H1 (cell line): ENCODE results near the gene CEP170. TPM values are rescaled to one million over a fixed set of nuclear protein-coding genes. Genes with fewer than 3 reads are reported as not detected.

ENCODE experiments used
- CTCF ChIA-PET: fragments of 300-600 bp; sonication (Branson Sonifier 250); formaldehyde crosslinking; loops from one replicate; lab custom pipeline; 2021; ENCODE audit not compliant: partially characterized antibody; lab: Charles Lee
- POLR2A ChIA-PET: fragments of 300-600 bp; sonication (Branson Sonifier 250); formaldehyde crosslinking; loops from one replicate; lab custom pipeline; 2021; ENCODE audit warnings: inconsistent platforms; ENCODE audit not compliant: partially characterized antibody; lab: Charles Lee
- DNase-seq, 2 experiments: peaks; one replicate each; pipeline versions ENCODE4 v3.0.0 to v3.0.0-alpha.2; 2010 to 2022; ENCODE audit warnings: low spot score in 2 of 2, low read depth in 1 of 2, mixed read lengths in 1 of 2
- FAIRE-seq: peaks from 2 replicates; lab custom pipeline; 2011; peaks lifted over from hg19 to GRCh38; lab: Jason Lieb, UNC
- H2AFZ ChIP-seq: 2 replicates; pipeline ENCODE4 v1.8.1; 2012; ENCODE audit warnings: low read length, inconsistent platforms
- H2AK5ac ChIP-seq: 2 replicates; pipeline ENCODE4 v1.6.1; 2013; ENCODE audit warnings: low read depth, low read length
- H2BK120ac ChIP-seq: replicated peaks from 2 replicates; pipeline ENCODE3; 2013; ENCODE audit warnings: low read depth, low read length, inconsistent platforms
- H2BK12ac ChIP-seq: 2 replicates; pipeline ENCODE4 v1.6.1; 2013; ENCODE audit warnings: low read depth, low read length
- H2BK15ac ChIP-seq: 2 replicates; pipeline ENCODE4 v1.6.1; 2013; ENCODE audit warnings: low read length
- H2BK20ac ChIP-seq: 2 replicates; pipeline ENCODE4 v1.6.1; 2013; ENCODE audit warnings: low read length
- H2BK5ac ChIP-seq: 2 replicates; pipeline ENCODE4 v1.6.1; 2013; ENCODE audit warnings: low read depth, low read length
- H3K14ac ChIP-seq: 2 replicates; pipeline ENCODE4 v1.6.1; 2013; ENCODE audit warnings: inconsistent platforms; ENCODE audit not compliant: insufficient read length
- H3K18ac ChIP-seq: 2 replicates; pipeline ENCODE4 v1.6.1; 2013; ENCODE audit warnings: low read length; ENCODE audit errors: extremely low read depth
- H3K23ac ChIP-seq: 2 replicates; pipeline ENCODE4 v1.6.1; 2013; ENCODE audit warnings: inconsistent platforms; ENCODE audit not compliant: insufficient read length
- H3K23me2 ChIP-seq: 2 replicates; pipeline ENCODE4 v1.6.1; 2013; ENCODE audit warnings: low read depth, low read length
- H3K27ac ChIP-seq: 2 replicates; pipeline ENCODE4 v1.6.1; 2011; ENCODE audit warnings: low read depth, low read length, inconsistent platforms
- H3K27me3 ChIP-seq, 4 experiments: replicated peaks in 1 of 4; 1 replicate in 1 of 4; 2 replicates in 3 of 4; pipeline versions ENCODE4 v1.6.1 to v1.8.1; 2011 to 2013; ENCODE audit warnings: low read length in 3 of 4, mild to moderate bottlenecking in 3 of 4, inconsistent platforms in 2 of 4, mixed read lengths in 2 of 4, moderate library complexity in 1 of 4; ENCODE audit not compliant: control insufficient read depth in 3 of 4, insufficient read depth in 3 of 4; ENCODE audit errors: extremely low read depth in 1 of 4
- H3K36me3 ChIP-seq, 4 experiments: 2 replicates each; pipeline versions ENCODE4 v1.6.1 to v1.8.1; 2011 to 2013; ENCODE audit warnings: mild to moderate bottlenecking in 4 of 4, low read length in 3 of 4, moderate library complexity in 2 of 4, control low read depth in 1 of 4, inconsistent platforms in 1 of 4; ENCODE audit not compliant: insufficient read depth in 4 of 4, control insufficient read depth in 2 of 4
- H3K4ac ChIP-seq: replicated peaks from 2 replicates; pipeline ENCODE3; 2013; ENCODE audit warnings: low read length, low read depth, mixed read lengths, inconsistent platforms; ENCODE audit not compliant: insufficient read length
- H3K4me1 ChIP-seq, 4 experiments: replicated peaks in 1 of 4; 1 replicate in 1 of 4; 2 replicates in 3 of 4; pipeline versions ENCODE4 v1.6.1 to v1.8.1; 2011 to 2013; ENCODE audit warnings: low read length in 3 of 4, inconsistent platforms in 2 of 4, mixed read lengths in 1 of 4; ENCODE audit not compliant: insufficient read depth in 4 of 4, control insufficient read depth in 3 of 4
- H3K4me2 ChIP-seq, 2 experiments: 2 replicates each; pipeline versions ENCODE4 v1.6.1 to v1.8.1; 2011 to 2013; ENCODE audit warnings: low read depth in 2 of 2, low read length in 2 of 2, control low read depth in 1 of 2, inconsistent platforms in 1 of 2, mild to moderate bottlenecking in 1 of 2; ENCODE audit not compliant: insufficient read depth in 1 of 2
- H3K4me3 ChIP-seq, 4 experiments: fragments of 200-600, 300-600 bp in 1 of 4; sonication (generic), shearing (Covaris generic), sonication (Bioruptor Twin) in 1 of 4; 2 replicates each; pipeline versions ENCODE4 v1.5.1 to v1.8.1; 2011 to 2016; ENCODE audit warnings: low read length in 4 of 4, low read depth in 3 of 4, control low read depth in 2 of 4, inconsistent platforms in 2 of 4, mild to moderate bottlenecking in 2 of 4, mixed read lengths in 1 of 4, moderate library complexity in 1 of 4; ENCODE audit not compliant: insufficient read depth in 2 of 4; ENCODE audit errors: extremely low read depth in 1 of 4
- H3K56ac ChIP-seq: replicated peaks from 2 replicates; pipeline ENCODE3; 2013; ENCODE audit warnings: low read depth, mild to moderate bottlenecking, mixed read lengths, low read length, inconsistent platforms; ENCODE audit not compliant: insufficient read length
- H3K79me1 ChIP-seq: 2 replicates; pipeline ENCODE4 v1.6.1; 2013; ENCODE audit warnings: low read depth, low read length, control low read depth
- H3K79me2 ChIP-seq, 2 experiments: 2 replicates each; pipeline versions ENCODE4 v1.6.1 to v1.8.1; 2012 to 2013; ENCODE audit warnings: low read length in 2 of 2, mild to moderate bottlenecking in 2 of 2, inconsistent platforms in 1 of 2; ENCODE audit not compliant: insufficient read depth in 2 of 2, control insufficient read depth in 1 of 2
- H3K9ac ChIP-seq, 4 experiments: replicated peaks in 1 of 4; 1 replicate in 1 of 4; 2 replicates in 3 of 4; pipeline versions ENCODE4 v1.6.1 to v1.8.1; 2011 to 2013; ENCODE audit warnings: low read depth in 3 of 4, low read length in 3 of 4, control low read depth in 2 of 4, mild to moderate bottlenecking in 2 of 4, moderate library complexity in 2 of 4, inconsistent platforms in 1 of 4; ENCODE audit errors: extremely low read depth in 1 of 4
- H3K9me3 ChIP-seq, 2 experiments: 2 replicates each; pipeline versions ENCODE4 v1.6.1 to v1.8.1; 2012 to 2013; ENCODE audit warnings: mild to moderate bottlenecking in 2 of 2, moderate library complexity in 2 of 2, control low read depth in 1 of 2, inconsistent platforms in 1 of 2, low read depth in 1 of 2, low read length in 1 of 2, mixed read lengths in 1 of 2; ENCODE audit not compliant: insufficient read depth in 2 of 2
- H4K20me1 ChIP-seq, 2 experiments: replicated peaks in 1 of 2; 2 replicates each; pipeline versions ENCODE3 to v1.8.1; 2011 to 2013; ENCODE audit warnings: inconsistent platforms in 2 of 2, low read length in 2 of 2, mild to moderate bottlenecking in 1 of 2; ENCODE audit not compliant: insufficient read depth in 2 of 2, control insufficient read depth in 1 of 2
- H4K5ac ChIP-seq: 2 replicates; pipeline ENCODE4 v1.6.1; 2013; ENCODE audit warnings: low read length, low read depth, mixed read lengths, inconsistent platforms; ENCODE audit not compliant: insufficient read length
- H4K8ac ChIP-seq: 2 replicates; pipeline ENCODE4 v1.8.0; 2013; ENCODE audit warnings: mild to moderate bottlenecking, moderate library complexity, low read length, inconsistent platforms; ENCODE audit not compliant: insufficient read depth; ENCODE audit errors: extremely low read depth
- H4K91ac ChIP-seq: replicated peaks from 2 replicates; pipeline ENCODE3; 2013; ENCODE audit warnings: low read length, mixed read lengths, inconsistent platforms; ENCODE audit not compliant: insufficient read length
- CHD2 ChIP-seq: IDR thresholded peaks from 2 replicates; pipeline ENCODE4 v1.6.1; 2012; ENCODE audit warnings: low read length, improper control_type of control experiment
- SP2 ChIP-seq: IDR thresholded peaks from 2 replicates; pipeline ENCODE4 v1.6.1; 2012; ENCODE audit warnings: mild to moderate bottlenecking, low read length, inconsistent platforms
- ZNF274 ChIP-seq: IDR thresholded peaks from 2 replicates; pipeline ENCODE4 v1.7.0; 2012; ENCODE audit warnings: low read length, borderline replicate concordance; ENCODE audit errors: extremely low read depth
- WGBS, 2 experiments: shearing (Covaris generic) in 1 of 2; methylation state at CpG; one replicate each; pipeline versions ENCODE4 v1.1.6 to v1.1.7; 2013 to 2015; ENCODE audit warnings: low lambda C conversion rate in 2 of 2, mixed read lengths in 2 of 2, inconsistent platforms in 1 of 2, low coverage in 1 of 2, missing lambda C conversion rate in 1 of 2; ENCODE audit not compliant: insufficient replicate concordance in 2 of 2, insufficient coverage in 1 of 2, insufficient read length in 1 of 2; ENCODE audit errors: extremely low coverage in 1 of 2, missing lambda C conversion rate in 1 of 2; 5-methylcytosine and 5-hydroxymethylcytosine counted together
- polyA plus RNA-seq, 7 experiments: library from polyadenylated mRNA; depleted of rRNA in 3 of 7; stranded (reverse) in 5 of 7; unstranded in 2 of 7; fragments of >200 nt in 5 of 7; fragments of 200-250 nt in 2 of 7; gene quantifications; 1 replicate in 5 of 7; 2 replicates in 1 of 7; 4 replicates in 1 of 7; pipeline versions ENCODE4 v1.2.1 to v1.2.3, GENCODE V29; 2011 to 2013; ENCODE audit warnings: missing spikeins in 2 of 7, mixed read lengths in 2 of 7
- total RNA-seq: library from RNA; stranded (reverse); fragmentation: NEBNext Ultra II Directional; extraction: Animal tissue kit (Norgen Biotek cat#: 25700); gene quantifications from 2 replicates; pipeline ENCODE4 v1.2.1, GENCODE V29; 2021
- TF ChIP-seq, protein P1 (sequence below): IDR thresholded peaks from 2 replicates; pipeline ENCODE4 v1.6.1; 2012; ENCODE audit warnings: inconsistent platforms
- TF ChIP-seq, protein P2 (sequence below): IDR thresholded peaks from 2 replicates; pipeline ENCODE4 v1.6.1; 2011; ENCODE audit warnings: low read depth, mild to moderate bottlenecking, low read length; ENCODE audit not compliant: insufficient read depth

Gene CEP170
- total and polyA plus RNA-seq, 2 of the 8 experiments (the other 6 are each of a cell fraction or from before 2014, with no cell fraction given): 33.1 to 97.2 TPM

DNA sequence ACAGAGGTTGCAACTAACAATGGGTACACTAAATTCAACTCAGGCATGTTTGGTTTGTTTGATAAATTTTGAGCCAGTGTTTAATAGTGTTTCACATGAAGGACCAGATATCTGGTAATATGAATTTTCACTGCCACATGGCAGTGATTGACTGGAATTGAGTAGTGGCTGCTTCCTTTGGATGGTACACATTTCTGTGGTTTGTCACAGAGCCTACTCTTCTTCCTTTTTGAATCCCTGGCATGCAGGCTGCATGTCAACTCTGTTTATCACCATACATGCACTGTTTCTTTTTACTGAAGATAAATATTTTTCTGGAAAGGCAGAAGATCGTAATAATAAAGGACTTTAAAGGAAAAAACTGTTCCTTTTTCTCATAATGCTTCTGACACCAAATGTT, 36.2 kb upstream of the CEP170 start:
- H3K9me3 ChIP-seq: no peaks in the 10 kb centered on the region
- no peak overlapping the region for H2BK5ac ChIP-seq
- H3K18ac ChIP-seq: no peak overlapping the region
- H3K4me2 ChIP-seq: no peak overlapping the region
- no peak overlapping the region for H4K5ac ChIP-seq
- no peak overlapping the region for H3K56ac ChIP-seq
- H3K4me3 ChIP-seq: no peak overlapping the region
- H3K9ac ChIP-seq: no peak overlapping the region
- no peaks in the 10 kb centered on the region for H3K79me2 ChIP-seq
- no peak overlapping the region for H3K14ac ChIP-seq
- no peak overlapping the region for H4K91ac ChIP-seq
- H4K8ac ChIP-seq: no peak overlapping the region
- TF ChIP-seq, protein P1, sequence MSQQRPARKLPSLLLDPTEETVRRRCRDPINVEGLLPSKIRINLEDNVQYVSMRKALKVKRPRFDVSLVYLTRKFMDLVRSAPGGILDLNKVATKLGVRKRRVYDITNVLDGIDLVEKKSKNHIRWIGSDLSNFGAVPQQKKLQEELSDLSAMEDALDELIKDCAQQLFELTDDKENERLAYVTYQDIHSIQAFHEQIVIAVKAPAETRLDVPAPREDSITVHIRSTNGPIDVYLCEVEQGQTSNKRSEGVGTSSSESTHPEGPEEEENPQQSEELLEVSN: no peak
- no peak for TF ChIP-seq CHD2
- TF ChIP-seq, protein P2, sequence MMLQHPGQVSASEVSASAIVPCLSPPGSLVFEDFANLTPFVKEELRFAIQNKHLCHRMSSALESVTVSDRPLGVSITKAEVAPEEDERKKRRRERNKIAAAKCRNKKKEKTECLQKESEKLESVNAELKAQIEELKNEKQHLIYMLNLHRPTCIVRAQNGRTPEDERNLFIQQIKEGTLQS: no peak
- no peak for TF ChIP-seq ZNF274
- no peak for TF ChIP-seq SP2
- FAIRE-seq (no peak), DNase-seq (no peak)
- no peak overlapping the region for H2BK20ac ChIP-seq
- H3K4ac ChIP-seq: no peak overlapping the region
- ChIA-PET POLR2A (no interaction called here), CTCF (no interaction called here)
- WGBS, 2 experiments: 100% methylated on average over 1 of the region's 1 CpG; no CpG with 5 or more reads in 1 of the 2 experiments
- H3K4me1 ChIP-seq: peaks cover 0 to 4% (median 0%) of the 10 kb centered on the region in 4 experiments; a peak in 1 of 7 replicates
- peaks cover 0 to 4% (median 0%) of the 10 kb centered on the region in 4 experiments; a peak in 2 of 8 replicates for H3K36me3 ChIP-seq
- H3K23ac ChIP-seq: no peak overlapping the region
- no peaks in the 10 kb centered on the region for H3K23me2 ChIP-seq
- no peak overlapping the region for H2AFZ ChIP-seq
- no peak overlapping the region for H2BK12ac ChIP-seq
- H2BK120ac ChIP-seq: no peak overlapping the region
- no peak overlapping the region for H2BK15ac ChIP-seq
- no peak overlapping the region for H2AK5ac ChIP-seq
- H3K27me3 ChIP-seq: no peaks in the 10 kb centered on the region
- H3K27ac ChIP-seq: no peak overlapping the region
- peaks cover 0 to 1% of the 10 kb centered on the region in 2 experiments for H4K20me1 ChIP-seq
- H3K79me1 ChIP-seq: no peaks in the 10 kb centered on the region
